ENCODE results near the gene ADGRB3. TPM values are rescaled to one million over a fixed set of nuclear protein-coding genes. Genes with fewer than 3 reads are reported as not detected.

Gene ADGRB3
- total RNA-seq, 1 experiment from 2014 or later, result 0.11 TPM

GRCh38 chr6:69072796-69073195 lies 437.7 kb downstream of the ADGRB3 start:
- BruUV-seq (replicated peaks), result no TSS peak
- H3K27me3 ChIP-seq (ENCODE audit: low read length), result no peaks in the 10 kb centered on the region
- no peaks in the 10 kb centered on the region for H3K9me3 ChIP-seq (ENCODE audit: low read length)
- no peaks in the 10 kb centered on the region for H3K4me1 ChIP-seq (ENCODE audit: insufficient read depth, low read length)
- H3F3A ChIP-seq (ENCODE audit: low read length, unreplicated experiment), result no peaks in the 10 kb centered on the region
- ChIA-PET CTCF (no interaction called here), POLR2A (ENCODE audit: unreplicated experiment) (no interaction called here)
- no peaks in the 10 kb centered on the region for H3K36me3 ChIP-seq (ENCODE audit: low read depth, low read length)
- H3K4me3 ChIP-seq (ENCODE audit: low read length), result no peak overlapping the region
- H2AFZ ChIP-seq (ENCODE audit: low read length), result no peak overlapping the region
- no peak overlapping the region for H3K9ac ChIP-seq (ENCODE audit: low read length)
- H3K9me2 ChIP-seq (replicated peaks; ENCODE audit: low read length), result no peaks in the 10 kb centered on the region
- no peak for TF ChIP-seq EZH2 (IDR thresholded peaks at IDR 0.05; ENCODE audit: low read length, unreplicated experiment)
- TF ChIP-seq CTCF (conservative IDR thresholded peaks at IDR 0.05; ENCODE audit: low read depth, low read length), result no peak
- TF ChIP-seq EZH2phosphoT487 (IDR thresholded peaks at IDR 0.05; ENCODE audit: borderline replicate concordance, low read length), result no peak
- ATAC-seq, result no peak
- no peak overlapping the region for H3K27ac ChIP-seq (ENCODE audit: low read length)
- no peak overlapping the region for H3K4me2 ChIP-seq (ENCODE audit: low read length)
- intact Hi-C loops (cut with micrococcal nuclease), result no loop called here
- no peak for DNase-seq
- no peaks in the 10 kb centered on the region for H3K79me2 ChIP-seq (ENCODE audit: low read length)
- no peaks in the 10 kb centered on the region for H4K20me1 ChIP-seq (ENCODE audit: low read length)

GRCh38 chr6:69084746-69085335 lies 449.8 kb downstream of the ADGRB3 start:
- Histone ChIP-seq H3K4me2 (ENCODE audit: low read length) (no peak overlapping the region), H3K79me2 (ENCODE audit: low read length) (no peaks in the 10 kb centered on the region), H3K9me2 (replicated peaks; ENCODE audit: low read length) (no peaks in the 10 kb centered on the region), H3K27me3 (ENCODE audit: low read length) (no peaks in the 10 kb centered on the region), H3K4me3 (ENCODE audit: low read length) (no peak overlapping the region), H4K20me1 (ENCODE audit: low read length) (no peaks in the 10 kb centered on the region), H3F3A (ENCODE audit: low read length, unreplicated experiment) (no peaks in the 10 kb centered on the region), H3K27ac (ENCODE audit: low read length) (no peak overlapping the region), H3K36me3 (ENCODE audit: low read depth, low read length) (no peaks in the 10 kb centered on the region), H2AFZ (ENCODE audit: low read length) (no peak overlapping the region), H3K9ac (ENCODE audit: low read length) (no peak overlapping the region), H3K4me1 (ENCODE audit: insufficient read depth, low read length) (no peaks in the 10 kb centered on the region), H3K9me3 (ENCODE audit: low read length) (no peaks in the 10 kb centered on the region)
- ChIA-PET POLR2A (ENCODE audit: unreplicated experiment) (no interaction called here), CTCF (no interaction called here)
- ATAC-seq (no peak), DNase-seq (no peak)
- intact Hi-C loops (cut with micrococcal nuclease), result no loop called here
- TF ChIP-seq CTCF (conservative IDR thresholded peaks at IDR 0.05; ENCODE audit: low read depth, low read length), result no peak
- no TSS peak for BruUV-seq (replicated peaks)

- Histone ChIP-seq H4K20me1 (ENCODE audit: low read length) (no peaks in the 10 kb centered on the region), H3K4me2 (ENCODE audit: low read length) (no peak overlapping the region), H3K36me3 (ENCODE audit: low read depth, low read length) (no peaks in the 10 kb centered on the region), H3F3A (ENCODE audit: low read length, unreplicated experiment) (no peaks in the 10 kb centered on the region), H3K27ac (ENCODE audit: low read length) (no peak overlapping the region), H3K79me2 (ENCODE audit: low read length) (no peaks in the 10 kb centered on the region), H3K9ac (ENCODE audit: low read length) (no peak overlapping the region), H3K9me3 (ENCODE audit: low read length) (no peaks in the 10 kb centered on the region), H3K4me3 (ENCODE audit: low read length) (no peak overlapping the region), H2AFZ (ENCODE audit: low read length) (no peak overlapping the region), H3K27me3 (ENCODE audit: low read length) (no peaks in the 10 kb centered on the region), H3K4me1 (ENCODE audit: insufficient read depth, low read length) (no peaks in the 10 kb centered on the region), H3K9me2 (replicated peaks; ENCODE audit: low read length) (no peaks in the 10 kb centered on the region)
- no peak for DNase-seq
- intact Hi-C loops (cut with micrococcal nuclease), result no loop called here
- TF ChIP-seq EZH2 (IDR thresholded peaks at IDR 0.05; ENCODE audit: low read length, unreplicated experiment) (no peak), CTCF (conservative IDR thresholded peaks at IDR 0.05; ENCODE audit: low read depth, low read length) (no peak), EZH2phosphoT487 (IDR thresholded peaks at IDR 0.05; ENCODE audit: borderline replicate concordance, low read length) (no peak)
- ATAC-seq, result no peak
- BruUV-seq (replicated peaks), result no TSS peak
- POLR2A ChIA-PET (ENCODE audit: unreplicated experiment), result no interaction called here
- CTCF ChIA-PET, result no interaction called here
Observed at GRCh38 chr6:69086689-69087088, 451.6 kb downstream of the ADGRB3 start.
